NK-92 (cell line): ENCODE results near the gene HPCA.

Source experiments
- DNase-seq: peaks from one replicate; lab custom pipeline; 2025; ENCODE audit not compliant: unreplicated experiment; lab: John Stamatoyannopoulos, UW

The HPCA gene

GRCh38 chr1:32870615-32871363 is 15.5 kb upstream of the HPCA start, which contains the start of gene FNDC5:
Gene FNDC5, minus strand, starts transcription at chr1:32870912.
- DNase-seq = no peak

- no peak for DNase-seq
Observed at GRCh38 chr1:32871364-32872191, 14.7 kb upstream of the HPCA start.

- DNase-seq = no peak
Observed at GRCh38 chr1:32872192-32872460, 14.2 kb upstream of the HPCA start.

GRCh38 chr1:32873484-32873883 is 12.8 kb upstream of the HPCA start:
- DNase-seq = no peak

- DNase-seq = no peak
Observed at GRCh38 chr1:32874860-32875752, 11.2 kb upstream of the HPCA start.

GRCh38 chr1:32876341-32877210 is 9.7 kb upstream of the HPCA start:
- no peak for DNase-seq

GRCh38 chr1:32877211-32878110 is 8.8 kb upstream of the HPCA start:
- DNase-seq = no peak

- DNase-seq = no peak
Observed at GRCh38 chr1:32878183-32878582, 8.1 kb upstream of the HPCA start.

GRCh38 chr1:32878637-32879041 is 7.7 kb upstream of the HPCA start:
- DNase-seq = no peak

- no peak for DNase-seq
Observed at GRCh38 chr1:32881291-32881690, 5.0 kb upstream of the HPCA start.

GRCh38 chr1:32881871-32882850 is 4.1 kb upstream of the HPCA start:
- no peak for DNase-seq

- no peak for DNase-seq
Observed at GRCh38 chr1:32883338-32884031, 2.8 kb upstream of the HPCA start.

- no peak for DNase-seq
Observed at GRCh38 chr1:32884032-32884372, 2.3 kb upstream of the HPCA start.

GRCh38 chr1:32884726-32885125 is 1.6 kb upstream of the HPCA start:
- no peak for DNase-seq

- DNase-seq = no peak
Observed at GRCh38 chr1:32885676-32886003, 651 bp upstream of the HPCA start.

GRCh38 chr1:32886828-32887414 is 630 bp downstream of the HPCA start:
- no peak for DNase-seq

GRCh38 chr1:32887623-32888022 is 1.3 kb downstream of the HPCA start:
- DNase-seq = no peak

- no peak for DNase-seq
Observed at GRCh38 chr1:32888134-32888533, 1.8 kb downstream of the HPCA start.
